ENCODE results near the gene KCNJ4.

GRCh38 chr22:38383417-38383816 is 71.6 kb downstream of the KCNJ4 start:
- TF ChIP-seq CTCF (conservative IDR thresholded peaks at IDR 0.05; ENCODE audit: low read depth, low read length) (no peak), EZH2 (IDR thresholded peaks at IDR 0.05; ENCODE audit: low read length, unreplicated experiment) (no peak), EZH2phosphoT487 (IDR thresholded peaks at IDR 0.05; ENCODE audit: borderline replicate concordance, low read length) (no peak)
